Islet precursor cell (in vitro differentiated cells): ENCODE measurements around the gene CDK13.
"Not testable (repeated sequence)": the region's sequence is repeated elsewhere in the genome, so short reads cannot be mapped to it uniquely, and the experiment has no call there.

ENCODE experiments used
- DNase-seq: peaks from one replicate; pipeline ENCODE4 v3.0.0-alpha.2; 2018

CDK13 gene

GRCh38 chr7:39949971-39950472, at the start of gene CDK13:
Gene CDK13, plus strand, starts transcription at chr7:39950256. Its CDS starts 386 bp downstream, at chr7:39950642.
- DNase-seq, result peak; percentile 93

DNA sequence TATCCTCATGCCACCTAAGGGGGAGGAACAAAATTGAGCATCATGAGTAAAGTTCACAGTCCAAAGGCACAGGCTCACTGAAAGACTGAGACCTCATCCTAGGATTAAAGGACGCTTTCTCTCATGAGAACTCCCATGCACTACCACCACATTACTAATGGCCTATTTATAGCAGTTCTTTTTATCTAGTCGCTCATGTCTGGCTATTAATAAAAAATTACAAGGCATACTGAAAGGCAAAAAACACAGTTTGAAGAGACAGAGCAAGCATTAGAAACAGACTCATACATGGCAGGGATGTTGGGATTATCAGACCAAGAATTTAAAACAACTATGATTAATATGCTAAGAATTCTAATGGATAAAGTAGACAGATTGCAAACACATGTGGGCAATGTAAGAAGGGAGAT, 46.0 kb upstream of the CDK13 start:
- DNase-seq, result no peak

GRCh38 chr7:39908141-39908540, 41.9 kb upstream of the CDK13 start:
- DNase-seq, result no peak

DNA sequence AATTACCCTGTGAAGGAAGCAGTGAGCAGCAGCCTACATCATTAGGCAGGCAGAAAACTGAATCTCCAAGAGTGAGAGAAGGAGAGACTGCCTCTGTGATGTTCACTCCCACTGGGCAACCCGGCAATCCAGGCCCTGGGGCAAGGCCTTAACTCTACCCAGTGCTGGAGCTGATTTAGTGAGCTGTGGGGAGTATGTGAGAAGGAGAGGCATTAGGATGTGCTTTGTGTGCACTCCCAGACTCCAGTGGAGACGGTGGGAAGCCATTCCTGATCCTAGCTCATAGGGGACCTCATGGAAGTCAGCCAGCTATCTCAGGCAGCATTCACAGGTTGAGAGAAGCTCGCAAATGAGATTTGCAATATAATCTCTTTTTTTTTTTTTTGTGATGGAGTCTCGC, 41.1 kb upstream of the CDK13 start:
- DNase-seq, result no peak

DNA sequence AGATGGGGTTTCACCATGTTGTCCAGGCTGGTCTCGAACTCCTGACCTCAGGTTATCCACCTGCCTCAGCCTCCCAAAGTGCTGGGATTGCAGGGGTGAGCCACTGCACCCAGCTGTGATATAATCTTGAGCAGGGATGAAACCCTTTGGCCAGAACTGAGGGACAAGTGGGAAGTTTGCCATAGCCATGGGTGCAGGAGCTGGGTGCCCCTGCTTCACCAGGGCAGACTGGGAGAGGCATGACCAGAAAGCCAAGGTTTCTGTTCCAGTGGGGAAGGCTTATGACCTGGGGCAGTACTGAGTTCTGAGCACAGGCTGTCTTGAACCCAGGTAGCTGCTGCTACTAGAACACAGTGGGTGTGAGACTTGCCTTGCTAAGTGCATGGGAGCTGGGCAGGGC, 40.5 kb upstream of the CDK13 start:
- no peak for DNase-seq

- DNase-seq, result no peak
Measured at GRCh38 chr7:39910108-39910869, 39.8 kb upstream of the CDK13 start.

DNA sequence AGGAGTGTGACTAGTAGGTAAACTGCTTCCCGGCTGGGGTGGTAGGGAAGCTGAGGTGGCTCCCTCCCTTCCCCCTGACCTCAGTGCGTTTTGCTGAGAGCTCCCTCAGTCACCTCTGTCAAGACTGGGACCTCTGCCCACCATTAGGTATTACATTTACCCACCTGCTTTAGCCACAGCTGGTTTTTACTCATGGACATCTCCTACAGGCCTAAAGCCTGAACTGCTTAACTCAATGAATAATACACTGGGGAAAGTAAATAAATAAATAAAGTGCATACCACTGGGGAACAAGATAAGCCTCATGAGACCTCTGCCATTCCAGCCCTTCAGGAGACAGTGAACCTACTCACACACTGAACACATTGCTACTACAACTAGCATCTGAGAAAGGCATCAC, 38.9 kb upstream of the CDK13 start:
- DNase-seq, result no peak

DNA sequence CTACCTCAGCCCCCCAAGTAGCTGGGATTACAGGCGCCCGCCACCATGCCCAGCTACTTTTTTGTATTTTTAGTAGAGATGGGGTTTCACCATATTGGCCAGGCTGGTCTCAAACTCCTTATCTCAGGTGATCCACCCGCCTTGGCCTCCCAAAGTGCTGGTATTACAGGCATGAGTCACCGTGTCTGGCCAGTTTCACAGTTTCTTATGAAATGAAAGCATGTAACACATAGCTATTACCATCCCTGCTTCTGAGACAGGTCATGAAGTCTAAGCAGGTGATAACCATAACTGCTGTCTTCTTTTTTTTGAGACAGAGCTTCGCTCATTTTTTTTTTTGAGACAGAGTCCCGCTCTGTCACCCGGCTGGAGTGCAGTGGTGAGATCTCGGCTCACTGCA, 34.2 kb upstream of the CDK13 start:
- DNase-seq, result not testable (repeated sequence)

GRCh38 chr7:39919646-39920045, 30.4 kb upstream of the CDK13 start:
- no peak for DNase-seq

GRCh38 chr7:39921506-39922175, 28.4 kb upstream of the CDK13 start:
- no peak for DNase-seq

DNA sequence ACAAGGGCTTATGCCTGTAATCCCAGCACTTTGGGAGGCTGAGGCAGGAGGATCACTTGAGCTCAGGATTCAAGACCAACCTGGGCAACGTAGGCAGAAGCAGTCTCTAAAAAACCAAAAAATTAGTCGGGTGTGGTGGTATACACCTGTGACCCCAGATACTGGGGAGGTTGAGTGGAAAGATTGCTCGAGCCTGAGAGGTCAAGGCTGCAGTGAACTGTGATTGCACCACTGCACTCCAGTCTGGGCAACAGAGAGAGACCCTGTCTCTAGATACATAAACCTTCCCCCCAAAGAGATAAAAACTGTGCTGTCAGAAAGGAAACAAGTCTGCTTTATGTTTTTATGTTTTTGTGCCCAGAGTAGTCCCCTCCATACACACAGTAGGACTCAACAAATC, 27.5 kb upstream of the CDK13 start:
- no peak for DNase-seq

- DNase-seq, result no peak
Measured at GRCh38 chr7:39923091-39923490, 27.0 kb upstream of the CDK13 start.

- no peak for DNase-seq
Measured at GRCh38 chr7:39924122-39924521, 25.9 kb upstream of the CDK13 start.

- no peak for DNase-seq
Measured at GRCh38 chr7:39926111-39926510, 23.9 kb upstream of the CDK13 start.

GRCh38 chr7:39927018-39927417, 23.0 kb upstream of the CDK13 start:
- no peak for DNase-seq

- DNase-seq, result no peak
Measured at GRCh38 chr7:39934132-39934531, 15.9 kb upstream of the CDK13 start.

DNA sequence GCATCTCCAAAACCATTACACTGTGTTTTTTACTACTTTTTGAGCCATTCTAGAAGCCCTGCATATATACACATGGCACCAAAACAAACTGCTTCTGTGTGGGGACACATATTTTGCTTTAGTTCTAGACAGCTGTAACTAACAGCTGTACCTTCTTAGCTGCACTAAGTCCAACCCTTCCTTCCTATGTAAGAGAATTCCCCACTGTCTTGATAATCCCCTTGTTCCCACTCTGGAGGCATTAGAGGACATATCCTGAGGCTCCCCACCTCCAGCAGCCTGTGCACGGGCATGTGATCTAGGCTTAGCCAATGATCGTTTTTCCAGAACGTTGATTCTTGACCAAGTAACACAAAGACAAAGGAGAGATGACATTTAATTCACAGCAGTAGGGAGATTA, 13.3 kb upstream of the CDK13 start:
- DNase-seq, result no peak

DNA sequence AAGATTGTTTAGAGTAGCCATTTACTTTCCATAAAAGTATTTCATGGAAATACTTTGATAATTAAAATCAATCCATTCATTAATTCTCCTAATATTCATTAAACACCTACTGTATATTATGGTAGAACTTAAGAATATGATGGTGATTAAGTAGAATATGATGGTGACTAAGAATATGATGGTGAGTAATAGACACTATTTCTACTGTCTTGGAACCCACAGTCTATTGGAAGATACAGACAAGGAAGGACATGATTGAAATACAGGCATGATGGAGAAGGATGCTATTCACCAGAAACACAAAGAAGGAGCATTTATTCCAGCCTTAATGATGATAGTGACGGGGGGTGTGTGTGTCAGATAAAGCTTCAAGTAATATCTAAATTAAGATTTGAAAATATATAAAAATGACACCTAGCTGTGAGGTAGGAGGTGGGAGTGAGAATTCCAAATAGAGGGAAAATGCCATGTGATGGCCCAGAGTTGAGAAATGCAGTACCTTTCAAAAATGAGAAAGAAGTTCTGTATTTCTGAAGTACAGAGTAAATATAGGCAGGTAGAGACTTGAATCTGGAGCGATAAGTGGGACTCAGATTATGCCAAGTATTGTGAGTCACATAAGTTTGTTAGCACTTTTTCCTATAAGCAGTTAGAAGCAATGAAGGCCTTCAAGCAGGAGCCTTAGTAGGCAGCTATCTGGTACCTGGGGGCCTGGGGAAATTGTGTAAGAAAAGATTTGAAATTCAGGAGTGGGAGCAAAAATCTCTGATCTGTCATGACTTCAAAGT, 12.5 kb upstream of the CDK13 start:
- no peak for DNase-seq

DNA sequence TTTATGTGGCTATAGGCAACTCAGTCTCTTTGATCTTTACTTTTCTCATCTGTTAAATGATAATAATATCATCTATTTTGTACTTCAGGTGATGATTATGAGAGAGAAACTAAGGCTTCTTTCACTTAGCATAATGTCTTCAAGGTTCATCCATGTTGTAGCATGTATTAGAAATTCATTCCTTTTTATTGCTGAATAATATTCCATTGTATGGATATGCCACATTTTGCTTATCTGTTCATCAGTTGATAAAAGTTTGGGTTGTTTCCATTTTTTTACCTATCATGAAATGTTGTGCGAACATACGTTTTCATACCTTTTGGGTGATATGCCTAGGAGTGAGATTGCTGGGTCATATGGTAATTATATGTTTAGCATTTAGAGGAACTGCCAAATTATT, 7.2 kb upstream of the CDK13 start:
- DNase-seq, result no peak

DNA sequence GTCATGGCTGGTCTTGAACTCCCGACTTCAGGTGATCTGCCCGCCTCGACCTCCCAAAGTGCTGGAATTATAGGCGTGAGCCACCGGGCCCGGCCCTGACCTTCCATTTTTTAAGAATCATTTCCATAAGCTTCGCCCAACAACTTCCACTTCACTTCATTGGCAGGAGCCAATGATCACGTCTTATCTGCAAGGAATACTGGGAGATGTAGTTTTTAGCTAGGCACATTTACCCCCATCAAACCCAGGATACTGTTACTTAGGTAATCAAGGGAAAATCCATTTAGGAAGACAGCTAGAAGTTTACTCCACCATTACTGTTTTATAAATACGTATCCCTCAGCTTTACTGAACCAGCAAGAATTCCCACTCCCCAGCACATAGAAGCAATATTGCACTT, 3.4 kb upstream of the CDK13 start:
- no peak for DNase-seq

GRCh38 chr7:39948375-39948955, 1.6 kb upstream of the CDK13 start:
- no peak for DNase-seq

GRCh38 chr7:39948956-39949928, 814 bp upstream of the CDK13 start:
- DNase-seq, result peak; percentile 100
